CD8-positive, alpha-beta memory T cell (primary cell): Measurements from ENCODE around the gene NR2E3. TPM values are rescaled to one million over a fixed set of nuclear protein-coding genes. Genes with fewer than 3 reads are reported as not detected.

Experiments used
- CTCF ChIA-PET: fragments of 350-600 bp; sonication (Branson Sonifier 250); formaldehyde crosslinking; loops from one replicate; lab custom pipeline; 2021; ENCODE audit warnings: antibody characterized with exemption; lab: Charles Lee
- POLR2A ChIA-PET: fragments of 350-600 bp; sonication (Branson Sonifier 250); formaldehyde crosslinking; loops from one replicate; lab custom pipeline; 2021; ENCODE audit warnings: antibody characterized with exemption; lab: Charles Lee
- DNase-seq, 5 donors: peaks; one replicate each; pipeline versions ENCODE4 v3.0.0 to v3.0.0-alpha.2; 2020 to 2022; ENCODE audit warnings: mixed read lengths in 1 of 5
- H3K27ac ChIP-seq: one replicate; pipeline ENCODE4 v1.7.0; 2013; ENCODE audit warnings: low read depth, mild to moderate bottlenecking, low read length, moderate library complexity
- H3K27me3 ChIP-seq: 2 replicates; pipeline ENCODE4 v1.7.0; 2013; ENCODE audit warnings: low read length, mild to moderate bottlenecking; ENCODE audit not compliant: insufficient read depth, poor library complexity, severe bottlenecking
- H3K36me3 ChIP-seq: 2 replicates; pipeline ENCODE4 v1.7.0; 2013; ENCODE audit warnings: mild to moderate bottlenecking, low read length, moderate library complexity; ENCODE audit not compliant: insufficient read depth
- H3K4me1 ChIP-seq: 2 replicates; pipeline ENCODE4 v1.7.0; 2013; ENCODE audit warnings: mild to moderate bottlenecking, low read length, moderate library complexity; ENCODE audit not compliant: insufficient read depth
- H3K4me3 ChIP-seq: 2 replicates; pipeline ENCODE4 v1.7.0; 2013; ENCODE audit warnings: mild to moderate bottlenecking, low read length
- H3K9me3 ChIP-seq: 2 replicates; pipeline ENCODE4 v1.7.0; 2013; ENCODE audit warnings: mild to moderate bottlenecking, low read length
- H3K27ac Mint-ChIP-seq, 8 donors: one replicate each; pipeline ENCODE4 v1.8.0; 2020 to 2021; ENCODE audit warnings: mixed read lengths in 8 of 8, mild to moderate bottlenecking in 6 of 8, inconsistent platforms in 3 of 8, moderate library complexity in 3 of 8
- H3K27me3 Mint-ChIP-seq, 2 donors: one replicate each; pipeline ENCODE4 v1.8.0; 2020 to 2021; ENCODE audit warnings: mixed read lengths in 2 of 2, mild to moderate bottlenecking in 1 of 2, moderate library complexity in 1 of 2
- H3K36me3 Mint-ChIP-seq, 3 donors: one replicate each; pipeline ENCODE4 v1.8.0; 2020 to 2021; ENCODE audit warnings: mixed read lengths in 3 of 3, inconsistent platforms in 1 of 3, mild to moderate bottlenecking in 1 of 3
- H3K4me1 Mint-ChIP-seq, 3 donors: one replicate each; pipeline ENCODE4 v1.8.0; 2020 to 2021; ENCODE audit warnings: mixed read lengths in 3 of 3, inconsistent platforms in 1 of 3, mild to moderate bottlenecking in 1 of 3
- H3K4me3 Mint-ChIP-seq, 7 donors: one replicate each; pipeline ENCODE4 v1.8.0; 2020 to 2021; ENCODE audit warnings: mixed read lengths in 7 of 7, mild to moderate bottlenecking in 6 of 7, moderate library complexity in 4 of 7, inconsistent platforms in 2 of 7
- H3K9me3 Mint-ChIP-seq, 5 donors: one replicate each; pipeline ENCODE4 v1.8.0; 2020 to 2022; ENCODE audit warnings: mixed read lengths in 5 of 5, mild to moderate bottlenecking in 3 of 5, moderate library complexity in 2 of 5, inconsistent platforms in 1 of 5
- polyA plus RNA-seq: library from polyadenylated mRNA; unstranded; fragments of 300-500 nt; fragmentation: Illumina TruSeq; gene quantifications from one replicate; pipeline ENCODE4 v1.2.3, GENCODE V29; 2021
- total RNA-seq, 2 experiments: library from RNA; stranded (reverse); gene quantifications; one replicate each; pipeline ENCODE4 v1.2.3, GENCODE V29; 2021

NR2E3 gene
- not detected for total RNA-seq
- polyA plus RNA-seq: not detected

- Histone ChIP-seq H3K4me1 (no peaks in the 10 kb centered on the region), H3K27ac (no peak within 1 kb of the TSS), H3K27me3 (no peaks in the 10 kb centered on the region), H3K4me3 (no peak within 1 kb of the TSS), H3K36me3 (no peaks in the 10 kb centered on the region), H3K9me3 (no peaks in the 10 kb centered on the region)
- H3K36me3 Mint-ChIP-seq: no peaks in the 10 kb centered on the region
- H3K9me3 Mint-ChIP-seq: peaks cover 0 to under 1% (median 0%) of the 10 kb centered on the region in 5 donors
- POLR2A ChIA-PET: no interaction called here
- CTCF ChIA-PET: no interaction called here
- H3K4me1 Mint-ChIP-seq: no peaks in the 10 kb centered on the region
- H3K4me3 Mint-ChIP-seq: no peak within 1 kb of the TSS
- H3K27me3 Mint-ChIP-seq: peaks cover 1 to 6% of the 10 kb centered on the region in 2 donors
- H3K27ac Mint-ChIP-seq: no peak within 1 kb of the TSS
- DNase-seq: no peak
Measured at GRCh38 chr15:71810256-71811035, at the start of gene NR2E3. TSS of gene NR2E3 (plus strand) at chr15:71810554. CDS start at chr15:71810744, 190 bp downstream.

GRCh38 chr15:71760852-71761251 lies 49.5 kb upstream of the NR2E3 start:
- Histone ChIP-seq H3K9me3 (no peaks in the 10 kb centered on the region), H3K4me1 (no peaks in the 10 kb centered on the region), H3K27me3 (no peaks in the 10 kb centered on the region), H3K27ac (no peak overlapping the region), H3K4me3 (no peak overlapping the region), H3K36me3 (no peaks in the 10 kb centered on the region)
- Mint-ChIP-seq H3K36me3 (peaks cover 0 to 2% (median 0%) of the 10 kb centered on the region in 3 donors), H3K4me1 (no peaks in the 10 kb centered on the region), H3K27me3 (peaks cover 8 to 22% of the 10 kb centered on the region in 2 donors), H3K27ac (no peak overlapping the region), H3K9me3 (peaks cover 8 to 19% (median 12%) of the 10 kb centered on the region in 5 donors), H3K4me3 (no peak overlapping the region)
- no peak for DNase-seq
- ChIA-PET POLR2A (no interaction called here), CTCF (no interaction called here)

- CTCF ChIA-PET: no interaction called here
Measured at GRCh38 chr15:71761649-71762048, 48.7 kb upstream of the NR2E3 start.

GRCh38 chr15:71768184-71768583 lies 42.2 kb upstream of the NR2E3 start:
- Histone ChIP-seq H3K4me1 (no peaks in the 10 kb centered on the region), H3K36me3 (no peaks in the 10 kb centered on the region), H3K4me3 (no peak overlapping the region), H3K27ac (no peak overlapping the region), H3K9me3 (no peaks in the 10 kb centered on the region), H3K27me3 (no peaks in the 10 kb centered on the region)
- Mint-ChIP-seq H3K36me3 (no peaks in the 10 kb centered on the region), H3K9me3 (no peaks in the 10 kb centered on the region), H3K4me3 (no peak overlapping the region), H3K4me1 (no peaks in the 10 kb centered on the region), H3K27me3 (peaks cover 12 to 29% of the 10 kb centered on the region in 2 donors), H3K27ac (peak overlapping the region in 1 of 8 donors; percentile 81)
- CTCF ChIA-PET: no interaction called here
- DNase-seq: no peak
- POLR2A ChIA-PET: no interaction called here

More at GRCh38 chr15:71761649-71762048, 48.7 kb upstream of the NR2E3 start:
- H3K9me3 ChIP-seq: no peaks in the 10 kb centered on the region
- no peak for DNase-seq
- no peak overlapping the region for H3K4me3 Mint-ChIP-seq
- no peaks in the 10 kb centered on the region for H3K36me3 Mint-ChIP-seq
- no peaks in the 10 kb centered on the region for H3K4me1 Mint-ChIP-seq
- no peaks in the 10 kb centered on the region for H3K36me3 ChIP-seq
- no peaks in the 10 kb centered on the region for H3K27me3 ChIP-seq
- no peak overlapping the region for H3K27ac ChIP-seq
- H3K27me3 Mint-ChIP-seq: peaks cover 8 to 23% of the 10 kb centered on the region in 2 donors
- POLR2A ChIA-PET: no interaction called here
- H3K4me3 ChIP-seq: no peak overlapping the region
- H3K9me3 Mint-ChIP-seq: peaks cover 8 to 19% (median 12%) of the 10 kb centered on the region in 5 donors
- H3K4me1 ChIP-seq: no peaks in the 10 kb centered on the region
- H3K27ac Mint-ChIP-seq: no peak overlapping the region

GRCh38 chr15:71773206-71773859 lies 37.0 kb upstream of the NR2E3 start:
- Mint-ChIP-seq H3K9me3 (no peaks in the 10 kb centered on the region), H3K4me3 (no peak overlapping the region), H3K27me3 (peaks cover 2 to 5% of the 10 kb centered on the region in 2 donors), H3K4me1 (no peaks in the 10 kb centered on the region), H3K36me3 (no peaks in the 10 kb centered on the region), H3K27ac (no peak overlapping the region)
- H3K9me3 ChIP-seq: no peaks in the 10 kb centered on the region
- ChIA-PET CTCF (interaction anchor here (1.1 to 1.7 kb wide), 2 partner anchors 11 to 383 kb away, joined by 3 to 5 read pairs; no protein-coding TSS in a partner anchor), POLR2A (no interaction called here)
- H3K4me3 ChIP-seq: no peak overlapping the region
- no peak overlapping the region for H3K27ac ChIP-seq
- no peaks in the 10 kb centered on the region for H3K36me3 ChIP-seq
- no peak for DNase-seq
- no peaks in the 10 kb centered on the region for H3K4me1 ChIP-seq
- no peaks in the 10 kb centered on the region for H3K27me3 ChIP-seq

- CTCF ChIA-PET: no interaction called here
- H3K4me3 Mint-ChIP-seq: no peak overlapping the region
- POLR2A ChIA-PET: no interaction called here
- no peaks in the 10 kb centered on the region for H3K9me3 Mint-ChIP-seq
- H3K27ac Mint-ChIP-seq: no peak overlapping the region
- H3K27me3 Mint-ChIP-seq: peaks cover 6 to 7% of the 10 kb centered on the region in 2 donors
- Histone ChIP-seq H3K27me3 (no peaks in the 10 kb centered on the region), H3K4me3 (no peak overlapping the region), H3K36me3 (no peaks in the 10 kb centered on the region), H3K9me3 (no peaks in the 10 kb centered on the region), H3K27ac (no peak overlapping the region), H3K4me1 (no peaks in the 10 kb centered on the region)
- peaks cover 5 to 7% (median 5%) of the 10 kb centered on the region in 3 donors for H3K4me1 Mint-ChIP-seq
- H3K36me3 Mint-ChIP-seq: no peaks in the 10 kb centered on the region
- DNase-seq: no peak
Measured at GRCh38 chr15:71775856-71776255, 34.5 kb upstream of the NR2E3 start.

GRCh38 chr15:71776304-71776703 lies 34.0 kb upstream of the NR2E3 start:
- Mint-ChIP-seq H3K9me3 (no peaks in the 10 kb centered on the region), H3K27ac (no peak overlapping the region), H3K27me3 (peaks cover 6 to 10% of the 10 kb centered on the region in 2 donors), H3K4me3 (no peak overlapping the region), H3K4me1 (peaks cover 5 to 9% (median 7%) of the 10 kb centered on the region in 3 donors), H3K36me3 (no peaks in the 10 kb centered on the region)
- DNase-seq: no peak
- ChIA-PET POLR2A (no interaction called here), CTCF (no interaction called here)
- H3K4me3 ChIP-seq: no peak overlapping the region
- H3K9me3 ChIP-seq: no peaks in the 10 kb centered on the region
- no peaks in the 10 kb centered on the region for H3K27me3 ChIP-seq
- H3K4me1 ChIP-seq: no peaks in the 10 kb centered on the region
- no peak overlapping the region for H3K27ac ChIP-seq
- H3K36me3 ChIP-seq: no peaks in the 10 kb centered on the region
